ENCODE results near the gene PLA2G7. TPM values are rescaled to one million over a fixed set of nuclear protein-coding genes. Genes with fewer than 3 reads are reported as not detected.

Gene PLA2G7
- total RNA-seq, 2 experiments from 2014 or later: not detected

- ATAC-seq (no peak), DNase-seq (no peak)
- H3K9me3 Mint-ChIP-seq (ENCODE audit: insufficient read depth): no peaks in the 10 kb centered on the region
- CTCF ChIA-PET: no interaction called here
- POLR2A ChIA-PET: no interaction called here
- no peaks in the 10 kb centered on the region for H3K4me1 Mint-ChIP-seq (ENCODE audit: low read depth)
- no peak overlapping the region for H3K4me3 Mint-ChIP-seq
- no peaks in the 10 kb centered on the region for H3K36me3 Mint-ChIP-seq (ENCODE audit: low read depth)
- H3K27ac Mint-ChIP-seq: no peak overlapping the region
- peaks cover 13% of the 10 kb centered on the region for H3K27me3 Mint-ChIP-seq (ENCODE audit: low read depth)
Measured at GRCh38 chr6:46704562-46704961, 30.6 kb downstream of the PLA2G7 start.

DNA sequence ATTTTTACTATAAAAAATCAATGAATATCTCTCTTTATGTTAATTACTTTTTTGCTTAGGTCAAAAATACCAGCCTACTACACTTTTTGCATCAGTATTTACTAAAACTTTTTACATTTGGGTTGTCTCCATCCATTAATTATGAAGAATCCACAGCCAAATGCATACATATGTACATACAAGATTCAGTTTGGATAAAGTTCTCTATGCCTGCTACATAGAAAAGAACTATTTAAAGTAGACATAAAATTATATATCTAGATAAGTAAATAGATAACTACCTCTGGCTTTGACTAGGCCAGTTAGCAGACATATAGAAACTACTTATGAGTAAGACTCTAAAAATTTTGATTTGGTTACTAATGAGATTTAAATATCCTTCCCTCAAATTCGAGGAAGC lies 35.2 kb downstream of the PLA2G7 start:
- Mint-ChIP-seq H3K27me3 (ENCODE audit: low read depth) (peaks cover 11% of the 10 kb centered on the region), H3K36me3 (ENCODE audit: low read depth) (no peaks in the 10 kb centered on the region), H3K27ac (no peak overlapping the region), H3K9me3 (ENCODE audit: insufficient read depth) (no peaks in the 10 kb centered on the region), H3K4me1 (ENCODE audit: low read depth) (no peaks in the 10 kb centered on the region), H3K4me3 (no peak overlapping the region)
- POLR2A ChIA-PET: no interaction called here
- DNase-seq (no peak), ATAC-seq (no peak)
- CTCF ChIA-PET: interaction anchor here (0.6 kb wide), 1 partner anchor 192 kb away, joined by 3 read pairs; no protein-coding TSS in a partner anchor

GRCh38 chr6:46690911-46691451 lies 44.2 kb downstream of the PLA2G7 start:
- ChIA-PET CTCF (interaction anchor here (1.0 kb wide), 1 partner anchor 17 kb away, joined by 3 read pairs; no protein-coding TSS in a partner anchor), POLR2A (no interaction called here)
- ATAC-seq: no peak
- Mint-ChIP-seq H3K27ac (no peak overlapping the region), H3K4me3 (no peak overlapping the region), H3K9me3 (ENCODE audit: insufficient read depth) (no peaks in the 10 kb centered on the region), H3K27me3 (ENCODE audit: low read depth) (peaks cover 3% of the 10 kb centered on the region), H3K36me3 (ENCODE audit: low read depth) (no peaks in the 10 kb centered on the region), H3K4me1 (ENCODE audit: low read depth) (no peaks in the 10 kb centered on the region)
- DNase-seq: no peak

DNA sequence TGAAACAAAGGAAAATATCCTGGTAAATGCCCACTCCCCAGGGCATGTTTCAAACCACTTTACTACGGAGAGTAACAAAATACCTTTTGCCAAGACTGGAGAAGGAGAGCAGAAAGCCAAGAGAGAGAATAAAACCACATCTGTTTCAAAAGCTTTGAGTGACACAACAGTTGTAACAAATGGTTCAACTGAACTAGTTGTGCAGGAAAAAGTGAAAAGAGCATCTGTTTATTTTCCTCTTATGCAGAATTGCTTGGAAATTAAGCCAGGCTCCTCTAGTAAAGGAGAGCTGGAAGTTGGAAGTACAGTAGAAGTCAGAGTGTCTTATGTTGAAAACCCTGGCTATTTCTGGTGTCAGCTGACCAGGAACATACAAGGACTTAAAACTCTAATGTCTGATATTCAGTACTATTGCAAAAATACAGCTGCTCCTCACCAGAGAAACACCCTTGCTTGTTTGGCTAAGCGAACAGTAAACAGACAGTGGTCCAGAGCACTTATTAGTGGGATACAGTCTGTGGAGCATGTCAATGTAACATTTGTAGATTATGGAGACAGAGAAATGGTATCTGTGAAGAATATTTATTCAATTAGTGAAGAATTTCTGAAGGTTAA lies 44.9 kb downstream of the PLA2G7 start:
- CTCF ChIA-PET: no interaction called here
- no peak for DNase-seq
- Mint-ChIP-seq H3K4me1 (ENCODE audit: low read depth) (no peaks in the 10 kb centered on the region), H3K27me3 (ENCODE audit: low read depth) (peaks cover 2% of the 10 kb centered on the region), H3K4me3 (no peak overlapping the region), H3K9me3 (ENCODE audit: insufficient read depth) (no peaks in the 10 kb centered on the region), H3K27ac (no peak overlapping the region), H3K36me3 (ENCODE audit: low read depth) (no peaks in the 10 kb centered on the region)
- POLR2A ChIA-PET: no interaction called here
- no peak for ATAC-seq

GRCh38 chr6:46689657-46690056 lies 45.5 kb downstream of the PLA2G7 start:
- Mint-ChIP-seq H3K4me3 (no peak overlapping the region), H3K4me1 (ENCODE audit: low read depth) (no peaks in the 10 kb centered on the region), H3K36me3 (ENCODE audit: low read depth) (no peaks in the 10 kb centered on the region), H3K27me3 (ENCODE audit: low read depth) (peaks cover 2% of the 10 kb centered on the region), H3K9me3 (ENCODE audit: insufficient read depth) (no peaks in the 10 kb centered on the region), H3K27ac (no peak overlapping the region)
- no peak for DNase-seq
- CTCF ChIA-PET: no interaction called here
- ATAC-seq: no peak
- POLR2A ChIA-PET: no interaction called here

GRCh38 chr6:46688966-46689335 lies 46.2 kb downstream of the PLA2G7 start:
- Mint-ChIP-seq H3K27me3 (ENCODE audit: low read depth) (peaks cover 2% of the 10 kb centered on the region), H3K9me3 (ENCODE audit: insufficient read depth) (no peaks in the 10 kb centered on the region), H3K4me1 (ENCODE audit: low read depth) (no peaks in the 10 kb centered on the region), H3K36me3 (ENCODE audit: low read depth) (no peaks in the 10 kb centered on the region), H3K4me3 (no peak overlapping the region), H3K27ac (no peak overlapping the region)
- ChIA-PET CTCF (no interaction called here), POLR2A (no interaction called here)
- ATAC-seq: no peak
- DNase-seq: no peak

DNA sequence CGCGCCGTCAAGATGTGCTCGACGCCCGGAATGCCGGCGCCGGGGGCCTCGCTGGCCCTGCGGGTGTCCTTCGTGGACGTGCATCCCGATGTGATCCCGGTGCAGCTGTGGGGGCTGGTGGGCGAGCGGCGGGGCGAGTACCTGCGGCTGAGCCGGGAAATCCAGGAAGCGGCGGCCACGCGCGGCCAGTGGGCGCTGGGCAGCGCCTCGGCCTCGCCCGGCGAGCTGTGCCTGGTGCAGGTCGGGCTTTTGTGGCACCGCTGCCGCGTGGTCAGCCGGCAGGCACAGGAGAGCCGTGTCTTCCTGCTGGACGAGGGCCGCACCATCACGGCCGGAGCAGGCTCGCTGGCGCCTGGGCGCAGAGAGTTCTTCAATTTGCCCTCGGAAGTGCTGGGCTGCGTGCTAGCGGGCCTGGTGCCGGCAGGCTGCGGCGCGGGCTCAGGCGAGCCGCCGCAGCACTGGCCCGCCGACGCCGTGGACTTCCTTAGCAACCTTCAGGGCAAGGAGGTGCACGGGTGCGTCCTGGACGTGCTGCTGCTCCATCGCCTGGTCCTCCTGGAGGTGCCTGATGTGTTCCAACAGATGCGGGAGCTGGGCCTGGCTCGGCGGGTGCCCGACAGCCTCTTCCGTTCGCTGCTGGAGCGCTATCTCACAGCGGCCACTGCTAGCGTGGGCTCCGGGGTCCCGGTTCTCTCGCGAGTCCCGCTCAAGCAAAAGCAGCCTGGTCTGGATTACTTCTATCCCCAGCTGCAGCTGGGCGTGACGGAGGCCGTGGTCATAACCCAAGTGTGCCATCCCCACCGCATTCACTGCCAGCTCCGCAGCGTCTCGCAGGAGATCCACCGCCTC lies 46.8 kb downstream of the PLA2G7 start:
- Mint-ChIP-seq H3K4me1 (ENCODE audit: low read depth) (no peaks in the 10 kb centered on the region), H3K27me3 (ENCODE audit: low read depth) (no peaks in the 10 kb centered on the region), H3K27ac (no peak overlapping the region), H3K9me3 (ENCODE audit: insufficient read depth) (no peaks in the 10 kb centered on the region), H3K36me3 (ENCODE audit: low read depth) (no peaks in the 10 kb centered on the region), H3K4me3 (no peak overlapping the region)
- ATAC-seq (no peak), DNase-seq (no peak)
- CTCF ChIA-PET: no interaction called here
- POLR2A ChIA-PET: no interaction called here

DNA sequence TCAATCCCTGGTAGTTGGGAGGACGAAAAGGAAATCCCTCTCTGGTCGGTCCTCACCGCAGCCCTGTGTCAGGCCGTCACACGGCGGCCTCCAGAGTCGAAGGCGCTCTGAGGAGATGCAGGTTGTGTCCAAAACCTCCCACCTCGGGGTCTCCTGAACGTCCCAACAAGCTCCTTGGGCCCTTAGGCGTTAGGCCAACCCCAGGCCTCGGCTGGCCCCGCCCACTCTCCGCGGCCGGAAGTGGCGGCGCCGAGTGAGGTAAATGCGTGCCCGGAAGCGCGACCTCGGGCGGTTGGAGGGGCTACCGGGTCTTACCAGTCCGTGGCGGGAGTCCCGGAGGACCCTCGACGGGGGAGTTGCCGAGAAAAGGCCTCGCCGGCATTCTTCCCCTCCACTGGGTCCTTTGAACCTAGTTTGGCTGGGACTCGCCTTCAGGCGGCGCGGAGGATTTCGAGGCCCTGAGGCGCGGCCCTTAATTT lies 47.5 kb downstream of the PLA2G7 start, which contains the start of gene TDRD6:
TDRD6 (plus strand) TSS at position 267 of the 479 bp plus-strand sequence. CDS start 244 bp downstream, outside the sequence.
- Mint-ChIP-seq H3K4me1 (ENCODE audit: low read depth) (no peaks in the 10 kb centered on the region), H3K27ac (no peak within 1 kb of the TSS), H3K4me3 (no peak within 1 kb of the TSS), H3K27me3 (ENCODE audit: low read depth) (no peaks in the 10 kb centered on the region), H3K9me3 (ENCODE audit: insufficient read depth) (no peaks in the 10 kb centered on the region), H3K36me3 (ENCODE audit: low read depth) (no peaks in the 10 kb centered on the region)
- ATAC-seq (no peak), DNase-seq (no peak)
- CTCF ChIA-PET: no interaction called here
- POLR2A ChIA-PET: no interaction called here

GRCh38 chr6:46684771-46685170 lies 50.4 kb downstream of the PLA2G7 start:
- peaks cover 2% of the 10 kb centered on the region for H3K27me3 Mint-ChIP-seq (ENCODE audit: low read depth)
- ChIA-PET CTCF (no interaction called here), POLR2A (no interaction called here)
- no peaks in the 10 kb centered on the region for H3K9me3 Mint-ChIP-seq (ENCODE audit: insufficient read depth)
- no peak overlapping the region for H3K27ac Mint-ChIP-seq
- no peak overlapping the region for H3K4me3 Mint-ChIP-seq
- no peak for DNase-seq
- no peaks in the 10 kb centered on the region for H3K36me3 Mint-ChIP-seq (ENCODE audit: low read depth)
- no peaks in the 10 kb centered on the region for H3K4me1 Mint-ChIP-seq (ENCODE audit: low read depth)
- no peak for ATAC-seq

GRCh38 chr6:46677314-46677654 lies 57.9 kb downstream of the PLA2G7 start:
- H3K4me3 Mint-ChIP-seq: no peak overlapping the region
- no peak for DNase-seq
- no peaks in the 10 kb centered on the region for H3K4me1 Mint-ChIP-seq (ENCODE audit: low read depth)
- no peak overlapping the region for H3K27ac Mint-ChIP-seq
- no peak for ATAC-seq
- CTCF ChIA-PET: no interaction called here
- H3K36me3 Mint-ChIP-seq (ENCODE audit: low read depth): no peaks in the 10 kb centered on the region
- H3K9me3 Mint-ChIP-seq (ENCODE audit: insufficient read depth): no peaks in the 10 kb centered on the region
- peaks cover 2% of the 10 kb centered on the region for H3K27me3 Mint-ChIP-seq (ENCODE audit: low read depth)
- POLR2A ChIA-PET: no interaction called here

GRCh38 chr6:46676604-46677313 lies 58.4 kb downstream of the PLA2G7 start:
- DNase-seq: no peak
- no peaks in the 10 kb centered on the region for H3K9me3 Mint-ChIP-seq (ENCODE audit: insufficient read depth)
- ATAC-seq: no peak
- no peaks in the 10 kb centered on the region for H3K36me3 Mint-ChIP-seq (ENCODE audit: low read depth)
- no peak overlapping the region for H3K27ac Mint-ChIP-seq
- no peaks in the 10 kb centered on the region for H3K4me1 Mint-ChIP-seq (ENCODE audit: low read depth)
- CTCF ChIA-PET: no interaction called here
- no peak overlapping the region for H3K4me3 Mint-ChIP-seq
- peaks cover 2% of the 10 kb centered on the region for H3K27me3 Mint-ChIP-seq (ENCODE audit: low read depth)
- POLR2A ChIA-PET: no interaction called here

DNA sequence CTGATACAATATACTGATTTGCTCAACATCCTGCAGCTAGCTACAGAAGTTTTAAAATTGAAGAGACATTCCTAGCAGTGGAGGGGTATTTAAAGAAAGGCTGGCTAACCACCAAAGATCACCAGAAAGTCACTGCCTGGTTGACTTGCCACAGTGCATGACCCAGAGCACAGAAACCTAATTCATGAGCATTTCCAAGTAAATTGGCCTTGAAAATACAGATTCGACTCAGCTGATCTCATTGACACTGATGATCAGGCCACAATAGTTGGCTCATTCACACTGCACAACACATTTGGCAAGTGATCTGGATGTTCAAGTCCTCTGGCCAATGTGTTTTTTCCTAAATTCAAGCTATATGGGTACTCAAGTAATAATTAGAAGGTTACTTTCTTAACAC lies 60.8 kb downstream of the PLA2G7 start:
- Mint-ChIP-seq H3K36me3 (ENCODE audit: low read depth) (no peaks in the 10 kb centered on the region), H3K27me3 (ENCODE audit: low read depth) (no peaks in the 10 kb centered on the region), H3K27ac (no peak overlapping the region), H3K9me3 (ENCODE audit: insufficient read depth) (no peaks in the 10 kb centered on the region), H3K4me1 (ENCODE audit: low read depth) (no peaks in the 10 kb centered on the region), H3K4me3 (no peak overlapping the region)
- ChIA-PET CTCF (interaction anchor here (0.6 to 1.1 kb wide), 2 partner anchors 17 to 296 kb away, joined by 3 read pairs; no protein-coding TSS in a partner anchor), POLR2A (no interaction called here)
- DNase-seq (no peak), ATAC-seq (no peak)

Data from activated CD8-positive, alpha-beta T cell treated with anti-CD3 and anti-CD28 coated beads, Interleukin-2, amount 10 ng/mL, durations not matched to agents 7 days and 5 days (primary cell).